GM12878 (cell line): ENCODE measurements around the gene EFHD2. TPM values are rescaled to one million over a fixed set of nuclear protein-coding genes. Genes with fewer than 3 reads are reported as not detected.
A peak's percentile ranks its signal among the peaks of the same experiment; 100 is the strongest.

Experiments used
- ATAC-seq: fragments of 200-7000 bp; cut with Tn5 transposase; 3 replicates; pipeline ENCODE4 v1.9.1; 2020; ENCODE audit warnings: mild to moderate bottlenecking, moderate library complexity
- BruUV-seq: library from RNA; stranded (reverse); fragments of 400-500 nt; replicated peaks from 2 replicates; lab custom pipeline; 2021; lab: Mats Ljungman, UMichigan
- CTCF ChIA-PET: fragments of 300-600 bp; sonication (Branson Sonifier 250); formaldehyde crosslinking; extraction: SDS; loops from one replicate; lab custom pipeline; 2021; ENCODE audit warnings: inconsistent platforms; lab: Yijun Ruan, JAX
- POLR2A ChIA-PET: fragments of 350-600 bp; formaldehyde crosslinking; extraction: SDS; loops from one replicate; lab custom pipeline; 2021; ENCODE audit warnings: inconsistent platforms; lab: Charles Lee
- RAD21 ChIA-PET: fragments of 300-600 bp; sonication (Branson Sonifier 250); formaldehyde crosslinking; loops from one replicate; lab custom pipeline; 2023; ENCODE audit warnings: antibody characterized with exemption; ENCODE audit not compliant: unreplicated experiment; lab: Charles Lee
- SMC1A ChIA-PET: fragments of 300-600 bp; sonication (Branson Sonifier 250); formaldehyde crosslinking; loops from one replicate; lab custom pipeline; 2023; ENCODE audit not compliant: unreplicated experiment, uncharacterized antibody; lab: Charles Lee
- DNase-seq: peaks from one replicate; pipeline ENCODE4 v3.0.0-alpha.2; 2011; ENCODE audit warnings: low read depth, low spot score
- FAIRE-seq: peaks from 3 replicates; lab custom pipeline; 2011; peaks lifted over from hg19 to GRCh38; lab: Jason Lieb, UNC
- H2AFZ ChIP-seq: 2 replicates; pipeline ENCODE4 v1.6.0; 2011; ENCODE audit warnings: low read depth, low read length, control low read depth; ENCODE audit not compliant: control insufficient read depth
- H3K27ac ChIP-seq: 2 replicates; pipeline ENCODE4 v1.5.1; 2011; ENCODE audit warnings: control low read depth; ENCODE audit not compliant: control insufficient read depth, insufficient read depth
- H3K27me3 ChIP-seq, 2 experiments: replicated peaks in 1 of 2; 2 replicates each; pipeline versions ENCODE4 v1.6.0 to v1.6.1; 2011; ENCODE audit warnings: low read length in 1 of 2; ENCODE audit not compliant: control insufficient read depth in 2 of 2, insufficient read depth in 2 of 2
- H3K36me3 ChIP-seq, 2 experiments: 2 replicates each; pipeline ENCODE4 v1.5.1; 2011; ENCODE audit warnings: low read length in 1 of 2; ENCODE audit not compliant: control insufficient read depth in 2 of 2, insufficient read depth in 2 of 2
- H3K4me1 ChIP-seq: 2 replicates; pipeline ENCODE4 v1.6.1; 2011; ENCODE audit warnings: mild to moderate bottlenecking, low read length, moderate library complexity, mixed read lengths; ENCODE audit not compliant: control insufficient read depth, insufficient read depth
- H3K4me2 ChIP-seq: 2 replicates; pipeline ENCODE4 v1.6.0; 2011; ENCODE audit warnings: control low read depth; ENCODE audit not compliant: control insufficient read depth, insufficient read depth
- H3K4me3 ChIP-seq: fragments of 200-600 bp; sonication (generic); 2 replicates; pipeline ENCODE4 v1.5.1; 2016
- H3K79me2 ChIP-seq: 2 replicates; pipeline ENCODE4 v1.6.0; 2011; ENCODE audit warnings: low read length; ENCODE audit not compliant: control insufficient read depth, insufficient read depth
- H3K9ac ChIP-seq: 2 replicates; pipeline ENCODE4 v1.8.0; 2011; ENCODE audit warnings: low read length, control low read depth, mixed read lengths; ENCODE audit not compliant: control insufficient read depth, insufficient read depth
- H3K9me3 ChIP-seq: replicated peaks from 3 replicates; pipeline ENCODE4 v1.5.1; 2011; ENCODE audit warnings: mild to moderate bottlenecking, low read length; ENCODE audit not compliant: control insufficient read depth, insufficient read depth
- H4K20me1 ChIP-seq: 2 replicates; pipeline ENCODE4 v1.6.0; 2011; ENCODE audit not compliant: control insufficient read depth, insufficient read depth
- ATF7 ChIP-seq: fragments of 450-650 bp; IDR thresholded peaks from 2 replicates; pipeline ENCODE4 v1.6.1; 2016; ENCODE audit warnings: low read depth, mild to moderate bottlenecking
- CTCF ChIP-seq, 3 experiments: IDR thresholded peaks in 2 of 3; conservative IDR thresholded peaks in 1 of 3; 2 replicates each; pipeline ENCODE4 v1.5.1; 2011; ENCODE audit warnings: low read depth in 3 of 3, low read length in 3 of 3, mild to moderate bottlenecking in 3 of 3, control low read depth in 2 of 3, moderate library complexity in 2 of 3, inconsistent platforms in 1 of 3, mixed read lengths in 1 of 3; ENCODE audit not compliant: control insufficient read depth in 2 of 3, insufficient read depth in 1 of 3; ENCODE audit errors: extremely low read depth in 1 of 3
- DPF2 ChIP-seq: fragments of 450-650 bp; IDR thresholded peaks from 2 replicates; pipeline ENCODE4 v1.6.1; 2017; ENCODE audit warnings: mild to moderate bottlenecking
- IRF4 ChIP-seq: IDR thresholded peaks from 2 replicates; pipeline ENCODE4 v1.6.1; 2011; ENCODE audit warnings: low read depth, low read length
- NFIC ChIP-seq: IDR thresholded peaks from 2 replicates; pipeline ENCODE4 v1.6.1; 2012; ENCODE audit warnings: low read depth, mild to moderate bottlenecking, inconsistent platforms, low read length, moderate library complexity
- NFYB ChIP-seq: IDR thresholded peaks from 2 replicates; pipeline ENCODE4 v1.6.1; 2011; ENCODE audit warnings: low read depth, mild to moderate bottlenecking, low read length, improper control_type of control experiment, moderate library complexity; ENCODE audit not compliant: insufficient read depth
- POLR2A ChIP-seq: IDR thresholded peaks from 2 replicates; pipeline ENCODE4 v1.6.1; 2011; ENCODE audit warnings: low read depth, mild to moderate bottlenecking, low read length
- POU2F2 ChIP-seq: IDR thresholded peaks from 3 replicates; pipeline ENCODE4 v1.6.1; 2011; ENCODE audit warnings: low read depth, mild to moderate bottlenecking, low read length, borderline replicate concordance
- RCOR1 ChIP-seq: conservative IDR thresholded peaks from 2 replicates; pipeline ENCODE4 v1.6.1; 2012; ENCODE audit warnings: low read depth, low read length, improper control_type of control experiment
- SUPT20H ChIP-seq: IDR thresholded peaks from 2 replicates; pipeline ENCODE4 v1.6.1; 2011; ENCODE audit warnings: low read depth, mild to moderate bottlenecking, low read length, moderate library complexity, borderline replicate concordance; ENCODE audit not compliant: control insufficient read depth
- TAF1 ChIP-seq: IDR thresholded peaks from 2 replicates; pipeline ENCODE4 v1.6.1; 2011; ENCODE audit warnings: mild to moderate bottlenecking, low read depth, low read length, borderline replicate concordance
- WGBS: methylation state at CpG from one replicate; pipeline ENCODE4 v1.1.6; 2016; ENCODE audit warnings: low lambda C conversion rate; ENCODE audit not compliant: insufficient replicate concordance, insufficient coverage; ENCODE audit errors: missing lambda C conversion rate; 5-methylcytosine and 5-hydroxymethylcytosine counted together
- in situ Hi-C: fragments of 300-500 bp; cut with MboI; formaldehyde crosslinking; loops from 9 replicates; pipeline ENCODE4 v1.14.3; 2018; ENCODE audit warnings: mixed read lengths
- intact Hi-C: fragments of 100-400 bp; cut with micrococcal nuclease; formaldehyde crosslinking; loops from one replicate; pipeline ENCODE4 v1.14.2; 2022; ENCODE audit not compliant: unreplicated experiment
- polyA plus RNA-seq, 11 experiments: library from polyadenylated mRNA; depleted of rRNA in 4 of 11; unstranded in 6 of 11; stranded (reverse) in 5 of 11; fragments of >200 nt; fragmentation: Nextera tagmentation in 4 of 11; fragmentation: Illumina TruSeq in 1 of 11; extraction: Ambion mirVana in 4 of 11; extraction: Trizol in 1 of 11; gene quantifications; 1 replicate in 1 of 11; 2 replicates in 10 of 11; pipeline versions ENCODE4 v1.2.1 to v1.2.3, GENCODE V29; 2011 to 2016; ENCODE audit warnings: inconsistent platforms in 2 of 11, missing spikeins in 2 of 11, low read depth in 1 of 11
- total RNA-seq, 4 experiments: library from RNA; depleted of rRNA in 3 of 4; stranded (reverse); fragments of >200 nt in 3 of 4; fragmentation: Illumina TruSeq in 1 of 4; extraction: Trizol in 1 of 4; gene quantifications; 2 replicates each; pipeline versions ENCODE4 v1.2.1 to v1.2.3, GENCODE V29; 2013 to 2021
- TF ChIP-seq, protein P1 (sequence below): IDR thresholded peaks from 2 replicates; pipeline ENCODE4 v1.6.1; 2011; ENCODE audit warnings: mild to moderate bottlenecking, low read depth, low read length, moderate library complexity; ENCODE audit not compliant: insufficient replicate concordance
- TF ChIP-seq, protein P2 (sequence below): fragments of 450-650 bp; IDR thresholded peaks from 2 replicates; pipeline ENCODE4 v1.6.1; 2017; ENCODE audit warnings: low read depth, mild to moderate bottlenecking, moderate library complexity
- TF ChIP-seq, protein P3 (sequence below): IDR thresholded peaks from 2 replicates; pipeline ENCODE4 v1.6.1; 2011; ENCODE audit warnings: borderline replicate concordance, low read depth, mild to moderate bottlenecking, moderate library complexity, mixed read lengths, low read length; ENCODE audit not compliant: insufficient read depth; ENCODE audit errors: extremely low read length

The EFHD2 gene
- total and polyA plus RNA-seq, 10 of the 15 experiments (the other 5 are each of a cell fraction or from before 2014, with no cell fraction given): 4.0 to 114 (median 66.1) TPM

GRCh38 chr1:15384301-15384901, 25.3 kb upstream of the EFHD2 start:
- Histone ChIP-seq H4K20me1 (no peaks in the 10 kb centered on the region), H3K9ac (peak overlapping the region; percentile 32; the same call in 1 of the 2 replicates), H3K9me3 (no peaks in the 10 kb centered on the region), H3K4me1 (peaks cover 28% of the 10 kb centered on the region), H3K27me3 (no peaks in the 10 kb centered on the region), H3K4me3 (peak overlapping the region; percentile 54; the same call in 1 of the 2 replicates), H3K27ac (no peak overlapping the region), H3K79me2 (no peaks in the 10 kb centered on the region), H3K4me2 (peak overlapping the region; percentile 85), H2AFZ (peak overlapping the region; percentile 90), H3K36me3 (no peaks in the 10 kb centered on the region)
- ATAC-seq: peak; percentile 93
- ChIA-PET RAD21 (interaction anchor here (1.2 kb wide), 1 partner anchor 46 kb away, joined by 3 read pairs; no protein-coding TSS in a partner anchor), CTCF (interaction anchor here (0.6 kb wide), 1 partner anchor 1231 kb away, joined by 3 read pairs; no protein-coding TSS in a partner anchor), POLR2A (interaction anchor here (0.5 kb wide), 1 partner anchor 80 kb away, joined by 11 read pairs; no protein-coding TSS in a partner anchor), SMC1A (no interaction called here)
- in situ Hi-C loops (no loop called here), intact Hi-C loops (no loop called here)
- no TSS peak for BruUV-seq
- 22% methylated on average over 20 of the region's 20 CpGs for WGBS
- peak; percentile 24 for DNase-seq
- FAIRE-seq: peak; percentile 88
- TF ChIP-seq, protein P1, sequence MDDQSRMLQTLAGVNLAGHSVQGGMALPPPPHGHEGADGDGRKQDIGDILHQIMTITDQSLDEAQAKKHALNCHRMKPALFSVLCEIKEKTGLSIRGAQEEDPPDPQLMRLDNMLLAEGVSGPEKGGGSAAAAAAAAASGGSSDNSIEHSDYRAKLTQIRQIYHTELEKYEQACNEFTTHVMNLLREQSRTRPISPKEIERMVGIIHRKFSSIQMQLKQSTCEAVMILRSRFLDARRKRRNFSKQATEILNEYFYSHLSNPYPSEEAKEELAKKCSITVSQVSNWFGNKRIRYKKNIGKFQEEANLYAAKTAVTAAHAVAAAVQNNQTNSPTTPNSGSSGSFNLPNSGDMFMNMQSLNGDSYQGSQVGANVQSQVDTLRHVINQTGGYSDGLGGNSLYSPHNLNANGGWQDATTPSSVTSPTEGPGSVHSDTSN: no peak
- peak; percentile 38; the same call in 1 of the 2 replicates for TF ChIP-seq POLR2A
- TF ChIP-seq NFYB: no peak
- TF ChIP-seq TAF1: peak; percentile 34; the same call in 1 of the 2 replicates
- no peak for TF ChIP-seq RCOR1
- TF ChIP-seq, protein P2, sequence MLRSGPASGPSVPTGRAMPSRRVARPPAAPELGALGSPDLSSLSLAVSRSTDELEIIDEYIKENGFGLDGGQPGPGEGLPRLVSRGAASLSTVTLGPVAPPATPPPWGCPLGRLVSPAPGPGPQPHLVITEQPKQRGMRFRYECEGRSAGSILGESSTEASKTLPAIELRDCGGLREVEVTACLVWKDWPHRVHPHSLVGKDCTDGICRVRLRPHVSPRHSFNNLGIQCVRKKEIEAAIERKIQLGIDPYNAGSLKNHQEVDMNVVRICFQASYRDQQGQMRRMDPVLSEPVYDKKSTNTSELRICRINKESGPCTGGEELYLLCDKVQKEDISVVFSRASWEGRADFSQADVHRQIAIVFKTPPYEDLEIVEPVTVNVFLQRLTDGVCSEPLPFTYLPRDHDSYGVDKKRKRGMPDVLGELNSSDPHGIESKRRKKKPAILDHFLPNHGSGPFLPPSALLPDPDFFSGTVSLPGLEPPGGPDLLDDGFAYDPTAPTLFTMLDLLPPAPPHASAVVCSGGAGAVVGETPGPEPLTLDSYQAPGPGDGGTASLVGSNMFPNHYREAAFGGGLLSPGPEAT: no peak
- TF ChIP-seq SUPT20H: no peak
- TF ChIP-seq NFIC: no peak
- TF ChIP-seq ATF7: no peak
- TF ChIP-seq, protein P3, sequence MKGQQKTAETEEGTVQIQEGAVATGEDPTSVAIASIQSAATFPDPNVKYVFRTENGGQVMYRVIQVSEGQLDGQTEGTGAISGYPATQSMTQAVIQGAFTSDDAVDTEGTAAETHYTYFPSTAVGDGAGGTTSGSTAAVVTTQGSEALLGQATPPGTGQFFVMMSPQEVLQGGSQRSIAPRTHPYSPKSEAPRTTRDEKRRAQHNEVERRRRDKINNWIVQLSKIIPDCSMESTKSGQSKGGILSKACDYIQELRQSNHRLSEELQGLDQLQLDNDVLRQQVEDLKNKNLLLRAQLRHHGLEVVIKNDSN: no peak
- TF ChIP-seq POU2F2: peak; percentile 100
- TF ChIP-seq IRF4: no peak
- TF ChIP-seq CTCF (IDR thresholded peaks at IDR 0.05 in 2 of 3, conservative IDR thresholded peaks at IDR 0.05 in 1 of 3; ENCODE audit: control insufficient read depth in 2 of 3, extremely low read depth in 1 of 3, insufficient read depth in 1 of 3, low read depth in 3 of 3, low read length in 3 of 3): peak in 1 of 3 experiments; percentile 19; a peak in 1 of 6 replicates
- no peak for TF ChIP-seq DPF2
